Heart left ventricle (tissue), 13 donors: ENCODE results near the gene ZBTB7C.

ENCODE experiments used
- CTCF ChIP-seq, 12 donors: fragments of 200-600 bp; sonication (generic) in 4 of 12; IDR thresholded peaks; one replicate each; pipeline versions ENCODE4 v1.5.0 to v1.8.0; 2018 to 2022; ENCODE audit warnings: antibody characterized with exemption in 12 of 12, mild to moderate bottlenecking in 5 of 12
- POLR2A ChIP-seq, 2 donors: fragments of 450-650 bp; IDR thresholded peaks; one replicate each; pipeline ENCODE4 v1.6.1; 2017; ENCODE audit warnings: antibody characterized with exemption in 2 of 2, mild to moderate bottlenecking in 2 of 2, moderate library complexity in 2 of 2
- donor health status: ischemic (EF 13 %, LVEDD 7.1; RV severe dilation, severe dysfunction).
- donor health status: DM: no; HTN: yes; CAD: no.
- donor health status: DM: no; HTN: no; CAD: no.
- donor health status: ischemic (EF 25% LVEDD 6.9; RV normal size, moderate dysfunction).
- donor health status: ischemic (EF 25% LVEDD 5.7; RV mildly dilated, moderate dysfunction).
- donor health status: ischemic (EF 35%, LVEDD 5.7; RV mildly dilated, moderate dysfunction).
- donor health status: nonischemic (EF 11% LVEDD 7.7; RV severe dilation, severe dysfunction).
- donor health status: DM: yes; HTN: yes; CAD: no.
- donor health status: PGD.
- donor health status: ischemic (EF 29% LVEDD 5.4; RV normal size, mild dysfunction).
- donor health status: nonischemic (EF 23%, LVEDD 6.1; RV moderate dilation, normal function).

- TF ChIP-seq POLR2A (IDR thresholded peaks at IDR 0.05) = no peak
- no peak for TF ChIP-seq CTCF (IDR thresholded peaks at IDR 0.05)
These were observed 4.2 kb upstream of the ZBTB7C start for GRCh38 chr18:48413342-48413741.
